NOMO-1 (cell line): Measurements from ENCODE around the gene CRLF1.
A peak's percentile ranks its signal among the peaks of the same experiment; 100 is the strongest.
"Not testable (repeated sequence)": the region's sequence is repeated elsewhere in the genome, so short reads cannot be mapped to it uniquely, and the experiment has no call there.

ENCODE experiments used
- DNase-seq, 2 experiments: peaks; one replicate each; lab custom pipeline; 2025; ENCODE audit not compliant: unreplicated experiment in 2 of 2; lab: John Stamatoyannopoulos, UW

CRLF1 gene

GRCh38 chr19:18593367-18594095, 13.1 kb downstream of the CRLF1 start:
- no peak for DNase-seq

- DNase-seq, result not testable (repeated sequence)
Measured at GRCh38 chr19:18592732-18593131, 13.9 kb downstream of the CRLF1 start.

GRCh38 chr19:18591735-18592385, 14.7 kb downstream of the CRLF1 start:
- DNase-seq, result no peak

GRCh38 chr19:18590273-18591272, 16.0 kb downstream of the CRLF1 start:
- no peak for DNase-seq

- peak; percentile 66 to 73 for DNase-seq
Measured at GRCh38 chr19:18589380-18590272, 17.0 kb downstream of the CRLF1 start.

GRCh38 chr19:18588611-18589379, 17.8 kb downstream of the CRLF1 start, which contains the start of gene REX1BD:
Gene REX1BD (plus strand): TSS chr19:18588798. CDS start chr19:18588802, 4 bp downstream.
- peak; percentile 68 to 80 for DNase-seq

GRCh38 chr19:18587962-18588610, 18.5 kb downstream of the CRLF1 start:
- no peak for DNase-seq

- DNase-seq, result no peak
Measured at GRCh38 chr19:18587561-18587960, 19.0 kb downstream of the CRLF1 start.

GRCh38 chr19:18586306-18586705, 20.3 kb downstream of the CRLF1 start:
- DNase-seq, result peak; percentile 15 to 71

- DNase-seq, result no peak
Measured at GRCh38 chr19:18580311-18580710, 26.3 kb downstream of the CRLF1 start.

- no peak for DNase-seq
Measured at GRCh38 chr19:18577365-18577914, 29.2 kb downstream of the CRLF1 start.

GRCh38 chr19:18576383-18576782, 30.2 kb downstream of the CRLF1 start:
- no peak for DNase-seq

GRCh38 chr19:18574691-18575291, 31.8 kb downstream of the CRLF1 start:
- no peak for DNase-seq

- peak; percentile 98 for DNase-seq
Measured at GRCh38 chr19:18571564-18572344, 34.8 kb downstream of the CRLF1 start, which contains the start of gene UBA52. Gene UBA52 (plus strand): TSS chr19:18571857. CDS start chr19:18573301, 1,444 bp downstream.

GRCh38 chr19:18568367-18568766, 38.2 kb downstream of the CRLF1 start:
- DNase-seq, result no peak

- DNase-seq, result no peak
Measured at GRCh38 chr19:18566953-18567352, 39.6 kb downstream of the CRLF1 start.

- no peak for DNase-seq
Measured at GRCh38 chr19:18562086-18562485, 44.5 kb downstream of the CRLF1 start.
